ENCODE measurements around the gene HOXA3.

Gene HOXA3

DNA sequence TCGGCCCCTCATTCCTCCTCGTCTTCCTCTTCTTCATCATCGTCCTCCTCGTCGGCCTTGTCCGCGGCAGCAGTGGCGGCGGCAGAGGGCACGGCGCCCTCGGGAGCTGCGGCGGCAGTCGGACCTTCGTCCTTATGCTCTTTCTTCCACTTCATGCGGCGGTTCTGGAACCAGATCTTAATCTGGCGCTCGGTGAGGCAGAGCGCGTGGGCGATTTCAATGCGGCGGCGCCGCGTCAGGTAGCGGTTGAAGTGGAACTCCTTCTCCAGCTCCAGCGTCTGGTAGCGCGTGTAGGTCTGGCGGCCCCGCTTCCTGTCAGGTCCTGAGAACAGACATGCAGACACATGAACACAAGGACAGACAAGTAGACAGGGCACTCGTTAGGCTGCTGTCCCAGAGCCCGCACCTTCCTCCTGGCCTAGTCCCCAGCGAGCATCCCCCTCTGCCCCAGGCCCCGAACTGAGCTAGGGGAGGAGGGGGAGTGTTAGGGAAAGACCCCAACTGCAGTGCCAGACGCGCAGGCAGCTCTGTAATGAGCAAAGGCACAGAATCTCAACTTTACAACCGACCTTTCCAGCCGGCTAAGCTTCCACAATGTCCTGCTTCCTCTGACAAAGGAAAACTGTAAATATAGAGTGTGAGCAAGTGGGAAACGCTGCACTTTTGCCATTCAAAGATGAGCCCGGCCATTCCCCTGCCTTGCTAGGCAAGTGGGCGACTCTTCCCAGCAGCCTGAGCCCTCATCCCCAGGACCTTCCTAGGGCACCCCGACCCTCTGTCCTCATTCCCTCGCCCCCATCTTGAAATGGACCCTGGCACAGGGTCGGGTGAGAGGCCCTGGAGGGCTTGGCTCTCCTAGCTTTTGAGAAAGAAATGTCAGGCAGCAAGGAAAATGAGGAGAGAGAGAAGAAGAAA lies 2.8 kb upstream of the HOXA3 start:
- no peak for DNase-seq

DNA sequence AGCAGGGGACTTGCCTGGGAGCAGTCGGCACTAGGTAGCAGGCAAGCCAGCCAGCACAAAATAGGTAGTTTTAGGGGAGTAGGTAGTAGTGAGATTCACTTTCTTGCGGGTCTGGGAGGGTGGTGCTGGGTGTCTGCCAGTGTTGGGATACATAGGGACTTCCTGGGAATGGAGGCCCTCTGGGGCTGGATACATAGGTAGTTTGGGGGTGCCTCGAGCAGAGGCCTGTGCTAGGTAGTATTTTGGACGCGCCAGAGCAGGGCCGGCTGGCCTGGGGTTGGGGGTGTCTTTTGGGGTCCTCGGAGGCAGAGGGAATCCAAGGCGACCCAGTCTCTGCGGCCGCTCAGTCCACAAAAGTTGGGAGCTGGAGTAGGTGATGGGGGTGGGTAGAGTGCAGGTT lies 2.0 kb upstream of the HOXA3 start:
- DNase-seq = no peak

DNA sequence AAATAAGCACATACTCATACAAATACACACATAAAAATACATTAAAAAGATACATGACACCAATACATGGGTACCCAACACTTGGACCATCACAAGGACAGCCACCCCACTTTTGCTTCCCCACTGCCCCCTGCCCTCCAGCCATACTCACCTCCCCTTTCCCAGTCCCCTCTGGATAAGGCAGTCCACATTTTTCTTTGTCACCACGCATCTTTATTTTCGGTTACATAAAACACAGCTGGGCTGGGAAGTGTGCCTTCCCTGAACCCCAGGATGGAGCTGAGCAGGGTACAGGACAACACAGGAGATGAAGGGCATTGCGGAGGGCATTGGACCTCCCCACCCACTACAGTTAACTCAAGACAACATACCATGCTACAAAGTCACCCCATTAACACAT lies 1.1 kb upstream of the HOXA3 start:
- DNase-seq = no peak

DNA sequence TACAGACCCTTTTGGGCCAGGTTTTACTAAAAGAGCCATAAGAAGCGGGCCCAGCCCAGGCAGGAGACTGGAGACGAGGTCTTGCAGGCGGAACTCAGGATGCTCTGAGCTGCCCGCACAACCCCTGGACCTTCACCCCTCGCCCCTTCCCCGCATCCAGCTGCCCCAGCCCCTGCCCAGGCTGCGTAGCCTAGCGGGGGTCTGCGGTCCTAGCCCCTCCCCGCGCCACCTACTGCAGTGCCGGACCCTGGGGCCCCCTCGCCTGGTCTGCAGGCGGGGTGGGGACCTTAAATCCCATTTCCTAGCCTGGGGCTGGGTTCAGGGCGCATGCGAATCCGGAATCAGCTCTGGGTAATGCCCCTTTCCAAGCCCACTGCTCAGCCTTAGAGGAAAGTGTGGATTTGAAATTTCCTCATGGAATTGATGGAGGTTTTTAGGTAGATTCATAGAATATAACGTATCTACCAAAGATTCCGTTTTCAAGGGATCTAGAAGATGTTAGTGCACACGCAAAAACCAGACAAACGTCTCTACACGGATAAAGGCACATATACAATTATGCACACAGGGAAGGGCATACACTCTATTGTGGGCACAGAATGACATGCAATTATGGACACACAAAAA lies 546 bp upstream of the HOXA3 start:
- DNase-seq = no peak

DNA sequence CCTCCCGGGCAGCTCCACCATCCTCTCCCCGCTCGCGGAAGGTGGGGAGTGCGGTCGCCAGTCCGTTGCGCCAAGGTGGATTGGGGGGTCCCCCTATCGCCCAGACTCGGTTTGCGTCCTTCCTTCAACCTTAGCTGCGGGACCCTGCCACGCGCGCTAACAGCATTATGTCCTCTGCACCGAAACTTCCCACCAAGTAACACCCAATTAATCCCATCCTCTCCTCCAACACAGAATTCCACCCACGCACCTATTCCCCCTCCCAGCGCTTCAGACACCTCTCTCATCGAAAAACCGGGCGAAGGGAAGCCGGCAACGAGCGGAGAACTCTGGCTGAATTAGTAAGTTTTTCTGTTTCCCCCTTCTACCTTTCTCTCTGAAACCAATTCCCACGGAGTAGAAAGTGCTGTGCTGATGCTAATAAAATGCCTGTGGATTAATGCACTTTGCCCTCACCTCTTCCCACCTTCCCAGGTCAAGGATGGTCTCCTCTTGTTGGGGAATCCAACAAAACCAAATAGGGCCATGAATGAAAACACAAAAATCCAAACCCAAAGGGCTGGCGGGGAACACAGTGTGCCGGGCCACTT lies 947 bp downstream of the HOXA3 start:
- DNase-seq = no peak

DNA sequence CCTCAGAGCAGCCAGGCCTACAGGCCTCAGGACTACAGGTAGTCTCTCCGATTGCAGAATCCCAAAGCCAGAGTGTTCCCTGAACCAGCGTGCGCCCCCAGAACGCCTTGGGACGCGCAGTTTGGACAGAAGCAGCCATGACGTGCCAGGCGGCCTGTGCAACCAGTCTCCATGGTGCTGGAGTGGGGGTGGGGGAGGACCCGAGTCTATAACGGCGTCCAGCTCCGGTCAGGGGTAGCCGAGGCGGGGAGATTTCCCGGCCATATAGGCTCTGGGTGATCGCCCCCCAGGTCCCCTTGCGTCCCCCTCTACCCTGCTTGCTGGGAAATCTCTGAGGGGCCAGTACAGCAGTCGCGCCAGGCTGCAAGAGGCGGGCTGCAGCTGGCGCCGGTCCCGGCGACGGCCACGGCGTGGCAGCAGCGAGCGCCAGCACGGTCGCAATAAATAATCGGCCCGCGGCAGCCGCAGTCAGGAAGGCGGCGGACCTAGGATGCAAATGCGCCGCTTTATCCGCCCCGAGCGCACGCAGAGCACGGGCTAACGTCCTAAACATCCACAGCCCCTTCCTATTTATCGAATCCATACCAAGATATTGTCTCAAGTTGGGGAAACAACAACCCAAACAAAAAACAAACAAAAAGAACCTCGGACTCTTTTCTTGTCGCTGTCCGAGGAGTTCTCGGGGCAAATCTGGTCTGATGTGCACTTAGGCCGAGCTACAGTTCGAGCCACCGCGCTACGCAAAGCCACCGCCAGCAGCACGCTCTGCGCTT lies 1.6 kb downstream of the HOXA3 start:
- peak in 1 of 2 donors; percentile 25 for DNase-seq

DNA sequence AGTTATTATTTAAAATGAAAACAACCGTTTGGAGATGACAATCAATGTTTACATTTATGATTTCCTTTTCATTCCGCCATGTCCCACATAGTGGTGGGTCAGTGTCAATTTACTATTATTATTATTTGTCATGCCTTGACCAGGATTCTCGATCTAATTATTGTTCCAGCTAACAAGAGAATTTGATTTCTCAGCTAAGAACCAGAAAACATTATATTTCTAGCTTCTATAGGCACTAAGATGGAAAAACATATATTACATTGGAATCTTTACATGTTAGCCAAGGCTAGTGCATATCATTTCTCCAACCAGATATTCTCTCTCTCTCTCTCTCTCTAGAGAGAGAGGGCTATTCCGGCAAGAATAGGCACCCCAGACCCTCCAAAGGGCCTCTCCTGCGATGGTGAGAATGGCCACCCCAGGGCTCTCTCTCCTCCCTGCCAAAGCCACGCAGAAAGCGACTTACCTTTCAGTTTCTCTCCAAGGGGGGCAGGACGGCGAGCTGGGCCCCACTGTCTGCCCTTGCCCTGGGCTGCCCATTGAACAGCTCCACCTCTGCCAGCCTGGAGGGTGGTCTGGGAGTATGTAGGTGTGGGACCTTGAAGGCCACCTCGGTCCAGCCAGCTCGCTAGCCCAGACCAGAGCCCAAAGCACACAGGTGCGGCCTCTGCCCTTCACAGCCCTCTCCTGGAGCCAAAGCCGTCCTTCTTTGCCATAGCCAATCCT lies 2.4 kb downstream of the HOXA3 start:
- no peak for DNase-seq

DNA sequence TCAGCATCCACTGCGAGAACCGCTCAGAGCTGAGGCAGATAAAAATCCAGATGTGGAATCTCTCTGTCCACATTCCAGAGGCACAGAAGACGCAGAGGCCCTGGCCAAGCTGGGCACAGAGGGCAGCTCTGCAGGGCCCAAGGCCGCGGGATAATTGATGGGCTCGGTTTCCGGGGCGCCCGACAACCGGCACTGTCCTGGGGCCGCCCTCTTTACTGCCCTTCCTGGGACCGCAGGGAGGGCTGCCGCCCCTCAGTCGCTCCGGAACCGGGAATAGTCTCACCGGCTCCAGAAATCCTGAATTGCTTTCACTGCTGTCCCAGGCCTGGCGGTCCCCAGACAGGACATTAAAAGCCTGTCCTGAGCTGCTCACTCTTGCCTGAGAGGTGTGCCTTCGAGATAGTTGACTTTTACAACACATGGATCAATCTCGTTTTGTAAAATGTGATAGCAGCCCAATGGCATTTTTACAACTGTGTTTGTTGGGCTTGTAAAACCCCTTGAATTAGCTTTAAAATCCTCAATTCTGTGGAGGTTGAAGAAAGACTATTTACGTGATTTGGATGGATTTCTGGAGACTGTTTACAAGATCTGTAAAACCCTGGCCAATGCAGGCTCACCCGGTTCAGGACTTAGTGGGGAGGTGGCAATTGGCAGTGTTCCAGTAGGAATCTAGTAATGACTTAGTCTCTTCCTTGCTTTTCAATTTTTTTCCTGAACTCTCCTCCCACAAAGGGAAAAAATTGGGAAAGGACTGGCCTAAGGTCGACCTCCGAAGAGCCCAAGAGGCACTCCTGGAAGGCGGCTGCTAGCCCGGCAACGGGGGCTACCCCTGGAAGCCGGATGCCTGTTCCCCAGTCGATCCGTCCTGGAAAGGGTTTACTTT lies 3.4 kb downstream of the HOXA3 start:
- no peak for DNase-seq

DNA sequence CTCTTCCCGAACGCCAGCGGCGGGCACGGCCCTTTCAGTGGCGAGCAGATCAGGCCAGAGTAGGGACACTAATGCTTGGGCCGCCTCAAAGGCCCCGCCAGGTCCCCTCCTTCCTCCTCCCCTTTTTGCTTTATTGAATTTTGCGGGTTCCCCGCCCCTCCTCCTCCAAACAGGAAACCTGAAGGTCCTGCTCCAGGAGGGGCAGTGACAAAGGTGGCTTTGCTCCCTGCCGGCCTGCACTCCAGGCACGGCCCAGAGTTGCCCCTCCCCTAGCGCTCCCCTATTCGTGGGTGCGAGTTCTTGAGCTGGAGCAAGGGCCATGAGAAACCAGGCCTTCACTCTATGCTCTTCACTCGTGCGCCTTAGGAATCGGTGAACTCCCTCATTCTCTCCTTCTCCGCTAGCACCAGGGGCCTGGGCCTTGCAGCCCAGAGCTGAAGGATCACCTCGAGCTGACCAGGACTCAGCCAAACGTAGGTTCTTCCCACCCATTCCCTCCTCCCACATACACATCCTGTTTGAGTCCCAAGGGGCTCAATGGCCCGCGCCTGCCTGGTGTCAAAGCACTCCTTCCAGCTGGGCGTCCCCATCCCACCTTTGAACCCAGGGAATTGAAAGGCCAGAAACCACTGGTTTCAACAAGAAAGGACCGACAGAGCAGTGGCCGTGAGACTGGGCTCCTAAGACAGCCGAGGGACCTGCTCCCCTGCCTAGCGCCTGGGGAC lies 4.2 kb downstream of the HOXA3 start:
- no peak for DNase-seq

DNA sequence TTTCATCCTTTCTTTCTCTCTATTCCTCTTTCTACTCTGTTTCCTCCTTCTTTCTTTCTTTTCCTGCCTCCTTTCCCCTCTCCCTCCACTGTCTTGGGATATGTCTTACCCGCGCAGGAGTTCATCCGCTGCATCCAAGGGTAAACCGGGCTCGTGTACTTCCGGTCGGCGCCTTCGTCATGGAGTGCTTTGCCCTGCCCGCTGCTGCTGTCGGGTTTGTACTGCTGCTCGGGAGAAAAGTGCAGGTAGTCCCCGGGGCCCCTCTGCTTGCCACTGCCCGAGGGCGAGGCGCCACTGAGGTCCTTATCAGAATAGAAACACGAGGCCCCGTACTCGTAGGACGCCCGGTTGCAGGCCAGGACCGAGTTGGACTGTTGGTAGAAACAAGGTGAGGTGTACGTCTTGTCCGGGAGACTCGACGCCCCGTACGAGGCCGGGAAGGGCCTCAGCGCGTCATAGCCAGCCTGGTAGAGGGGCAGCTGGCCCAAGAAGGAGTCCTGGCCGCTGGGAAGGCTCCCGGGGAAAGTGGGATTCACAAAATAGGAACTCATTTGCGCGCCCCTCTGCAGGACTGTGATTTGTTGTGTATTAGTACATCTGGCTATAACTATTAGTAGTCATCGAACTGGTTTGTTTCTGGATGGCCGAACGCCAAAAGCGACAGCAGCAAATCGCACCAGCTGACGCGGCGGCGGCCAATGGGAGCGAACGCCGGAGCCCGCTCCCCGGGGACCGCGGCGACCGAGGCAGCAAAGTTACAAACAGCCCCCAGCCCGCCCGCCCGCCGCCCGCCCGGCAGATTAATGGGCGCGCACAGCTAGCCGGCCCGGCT lies 5.0 kb downstream of the HOXA3 start, which contains the start of gene HOXA6:
Gene HOXA6 (minus strand): TSS at position 576 of the 832 bp plus-strand sequence. CDS start 25 bp downstream, at position 551.
- DNase-seq = no peak

DNA sequence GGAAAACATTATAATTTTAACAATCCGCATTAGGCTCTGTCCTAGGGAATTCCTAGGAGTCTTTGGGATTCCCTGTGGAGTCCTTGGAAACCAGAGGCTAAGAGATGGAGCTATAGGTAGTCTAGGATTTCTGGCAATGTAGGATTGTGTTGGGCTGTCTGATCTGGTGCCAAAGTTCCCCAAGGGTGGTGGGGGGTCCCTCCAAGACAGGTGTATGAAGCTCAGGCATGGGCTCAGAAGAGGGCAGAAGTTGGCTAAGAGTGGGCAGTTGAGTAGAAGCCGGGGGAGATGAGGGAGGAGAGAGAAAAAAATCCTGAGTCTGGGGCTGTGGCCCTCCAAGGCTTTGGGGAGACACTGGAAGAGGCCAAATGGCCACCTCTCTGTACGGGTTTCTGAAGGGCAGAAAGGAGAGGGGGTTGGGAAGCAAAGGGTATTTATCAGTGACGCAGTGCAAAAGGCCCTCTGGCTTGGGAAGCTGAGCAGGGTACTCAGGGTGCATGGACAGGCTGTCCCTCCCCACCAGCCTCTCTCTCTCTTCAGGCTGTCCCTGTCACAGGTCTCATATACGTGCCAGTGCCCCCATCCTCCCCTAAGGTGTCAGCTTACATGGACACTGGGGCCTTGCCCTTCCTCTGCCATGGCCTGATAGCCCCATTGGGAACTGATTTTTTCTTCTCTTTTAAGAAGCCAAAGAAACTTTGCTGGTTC lies 5.7 kb downstream of the HOXA3 start:
- no peak for DNase-seq

DNA sequence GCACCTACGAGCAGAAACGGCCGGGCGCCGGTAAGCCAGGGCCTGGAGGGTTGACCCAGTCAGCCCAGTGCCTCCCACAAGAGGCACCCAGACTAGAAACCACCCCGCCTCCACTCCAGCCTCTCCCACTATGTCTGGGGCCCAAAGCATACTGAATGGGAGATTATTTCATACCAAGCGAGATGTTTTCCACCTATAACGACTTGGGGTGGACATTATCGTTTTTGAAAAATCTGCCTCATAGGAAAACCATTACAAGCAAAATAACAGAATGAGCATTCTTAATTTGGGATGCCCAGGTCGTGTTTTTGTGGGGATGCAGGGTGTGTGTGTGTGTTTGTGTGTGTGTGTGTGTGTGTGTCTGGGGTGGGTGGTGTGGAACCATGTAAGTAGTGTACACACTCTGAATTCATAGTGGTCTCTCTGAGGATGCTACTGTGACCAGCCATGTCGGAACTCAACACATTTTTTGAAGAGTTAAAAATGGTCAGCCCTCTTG lies 6.4 kb downstream of the HOXA3 start:
- DNase-seq = no peak

DNA sequence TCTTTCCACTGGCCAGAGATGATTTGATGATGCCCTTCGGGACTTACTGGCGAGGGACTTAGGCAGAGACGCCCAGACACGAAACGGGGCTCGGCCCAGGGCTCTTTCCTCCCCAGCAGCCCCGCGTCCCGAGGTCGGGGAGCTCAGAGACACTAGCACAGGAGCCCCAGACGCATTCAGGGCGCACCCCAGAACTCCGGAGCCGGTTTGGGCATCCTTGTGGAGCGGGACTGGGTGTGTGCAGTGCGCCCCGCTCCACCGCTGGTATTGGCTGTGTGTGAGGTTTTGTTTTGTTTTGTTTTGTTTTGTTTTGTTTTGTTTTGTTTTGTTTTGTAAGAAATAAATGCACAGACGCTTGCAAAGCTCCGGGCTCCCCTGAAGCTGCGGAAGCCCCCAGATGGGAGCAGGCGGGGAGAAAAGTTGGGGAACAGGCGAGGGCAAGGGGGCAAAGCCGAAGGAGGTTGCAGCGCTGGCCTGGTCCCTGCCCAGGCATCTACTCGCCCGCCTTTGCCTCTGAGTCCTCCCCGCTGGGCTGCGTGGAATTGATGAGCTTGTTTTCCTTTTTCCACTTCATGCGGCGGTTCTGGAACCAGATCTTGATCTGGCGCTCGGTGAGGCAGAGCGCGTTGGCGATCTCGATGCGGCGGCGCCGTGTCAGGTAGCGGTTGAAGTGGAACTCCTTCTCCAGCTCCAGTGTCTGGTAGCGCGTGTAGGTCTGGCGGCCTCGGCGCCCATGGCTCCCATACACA lies 7.0 kb downstream of the HOXA3 start:
- DNase-seq = no peak

DNA sequence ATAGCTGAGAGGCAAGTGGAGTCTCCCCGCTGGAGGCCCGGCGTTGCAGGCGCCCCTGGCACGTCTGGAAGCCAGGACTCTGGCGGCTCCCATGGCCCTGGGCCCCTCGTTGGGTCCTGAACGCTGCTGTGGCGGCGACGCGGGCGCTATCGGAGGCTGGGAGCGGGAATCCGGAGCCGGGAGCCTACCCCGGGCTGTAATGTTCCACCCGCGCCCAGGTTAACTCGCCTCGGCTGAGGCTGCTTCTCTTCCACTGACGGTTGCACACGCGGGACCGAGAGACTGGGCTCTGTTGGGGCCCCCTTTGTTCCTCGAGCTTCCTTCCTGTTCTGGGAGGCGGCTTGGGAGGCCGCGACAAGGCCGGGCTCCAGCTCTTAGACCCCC lies 7.6 kb downstream of the HOXA3 start:
- no peak for DNase-seq

DNA sequence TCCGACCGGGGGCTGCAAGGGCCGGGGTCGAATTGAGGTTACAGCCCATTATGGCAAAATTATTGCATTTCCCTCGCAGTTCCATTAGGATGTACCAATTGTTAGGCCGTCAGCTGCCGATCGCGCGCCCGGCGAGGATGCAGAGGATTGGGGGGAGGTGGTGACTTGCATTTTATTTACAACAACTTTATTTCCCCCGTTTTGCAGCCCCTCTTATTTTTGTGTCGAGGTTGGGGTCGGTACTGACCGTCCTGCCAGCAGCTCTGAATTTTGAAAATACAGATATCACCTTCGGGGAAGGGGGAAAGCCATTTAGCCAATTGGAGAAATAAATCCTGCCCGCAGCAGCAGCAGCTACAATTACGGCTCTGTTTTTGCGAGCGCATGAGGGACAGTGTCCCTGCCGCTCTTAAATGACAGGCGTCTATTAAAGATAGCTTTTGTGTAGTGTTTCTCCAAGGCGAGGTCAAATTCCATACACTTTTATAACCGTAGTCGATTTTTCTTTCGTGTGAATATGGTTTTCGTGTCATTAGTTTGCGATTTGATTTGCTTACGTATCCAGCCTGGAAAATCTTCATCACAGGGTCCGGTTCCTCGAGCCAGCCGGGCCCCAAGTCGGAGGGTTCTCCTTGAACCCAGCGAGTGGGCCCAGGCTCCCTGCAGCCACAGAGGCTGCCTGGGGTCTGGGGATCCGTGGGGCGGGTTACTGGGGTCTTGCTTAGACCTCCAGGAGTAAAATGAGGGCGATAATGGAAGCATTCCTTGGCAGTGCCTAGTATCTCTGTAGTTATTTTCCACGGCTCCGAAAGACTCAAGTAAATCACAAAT lies 8.2 kb downstream of the HOXA3 start:
- DNase-seq = no peak

DNA sequence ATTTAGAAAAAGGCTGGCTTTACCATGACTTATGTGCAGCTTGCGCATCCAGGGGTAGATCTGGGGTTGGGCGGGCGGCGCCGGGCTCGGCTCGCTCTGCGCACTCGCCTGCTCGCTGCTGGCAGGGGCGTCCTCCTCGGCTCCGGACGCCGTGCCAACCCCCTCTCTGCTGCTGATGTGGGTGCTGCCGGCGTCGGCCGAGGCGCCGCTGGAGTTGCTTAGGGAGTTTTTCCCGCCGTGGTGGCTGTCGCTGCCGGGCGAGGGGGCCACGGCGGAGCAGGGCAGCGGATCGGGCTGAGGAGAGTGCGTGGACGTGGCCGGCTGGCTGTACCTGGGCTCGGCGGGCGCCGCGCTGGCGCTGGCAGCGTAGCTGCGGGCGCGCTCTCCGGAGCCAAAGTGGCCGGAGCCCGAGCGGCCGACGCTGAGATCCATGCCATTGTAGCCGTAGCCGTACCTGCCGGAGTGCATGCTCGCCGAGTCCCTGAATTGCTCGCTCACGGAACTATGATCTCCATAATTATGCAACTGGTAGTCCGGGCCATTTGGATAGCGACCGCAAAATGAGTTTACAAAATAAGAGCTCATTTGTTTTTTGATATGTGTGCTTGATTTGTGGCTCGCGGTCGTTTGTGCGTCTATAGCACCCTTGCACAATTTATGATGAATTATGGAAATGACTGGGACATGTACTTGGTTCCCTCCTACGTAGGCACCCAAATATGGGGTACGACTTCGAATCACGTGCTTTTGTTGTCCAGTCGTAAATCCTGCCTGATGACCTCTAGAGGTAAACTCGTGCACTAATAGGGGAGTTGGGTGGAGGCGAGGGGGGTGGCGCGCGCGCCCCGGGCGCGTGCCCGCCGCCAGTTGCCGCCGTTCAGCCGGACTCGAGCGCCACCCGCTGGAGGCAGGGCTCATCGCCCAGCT lies 9.1 kb downstream of the HOXA3 start, which contains the start of gene HOXA5:
Gene HOXA5 (minus strand): TSS at position 659 of the 927 bp plus-strand sequence. CDS start 74 bp downstream, at position 585.
- DNase-seq = peak in 1 of 2 donors; percentile 77

Data from bone marrow (tissue), 2 donors.